MM.1S (cell line): ENCODE data around the gene E2F2.

ENCODE experiments used
- DNase-seq: peaks from one replicate; pipeline ENCODE4 v3.0.0-alpha.2; 2015
- H2AFZ ChIP-seq: fragments of 300-600 bp; sonication (generic); 2 replicates; pipeline ENCODE4 v1.6.0; 2016; ENCODE audit warnings: antibody characterized with exemption, low read length
- H3F3A ChIP-seq: fragments of 300-600 bp; sonication (generic); 2 replicates; pipeline ENCODE4 v1.6.1; 2016; ENCODE audit warnings: mild to moderate bottlenecking, antibody characterized with exemption, low read length, moderate library complexity, mixed read lengths; ENCODE audit not compliant: insufficient read depth
- H3K27ac ChIP-seq: fragments of 300-600 bp; sonication (generic); 2 replicates; pipeline ENCODE4 v1.5.1; 2016; ENCODE audit warnings: mild to moderate bottlenecking, low read length
- H3K27me3 ChIP-seq: fragments of 300-600 bp; sonication (generic); replicated peaks from 2 replicates; pipeline ENCODE4 v1.6.0; 2016; ENCODE audit warnings: low read length; ENCODE audit not compliant: insufficient read depth
- H3K36me3 ChIP-seq: fragments of 300-600 bp; sonication (generic); replicated peaks from 2 replicates; pipeline ENCODE4 v1.6.1; 2016; ENCODE audit warnings: mild to moderate bottlenecking, low read length, mixed read lengths; ENCODE audit not compliant: insufficient read depth
- H3K4me1 ChIP-seq: fragments of 300-600 bp; sonication (generic); 2 replicates; pipeline ENCODE4 v1.6.1; 2016; ENCODE audit warnings: low read length, mixed read lengths
- H3K4me2 ChIP-seq: fragments of 300-600 bp; sonication (generic); 2 replicates; pipeline ENCODE4 v1.6.0; 2016; ENCODE audit warnings: low read depth, low read length
- H3K4me3 ChIP-seq: fragments of 300-600 bp; sonication (generic); 2 replicates; pipeline ENCODE4 v1.5.1; 2016; ENCODE audit warnings: low read length, mixed read lengths
- H3K79me2 ChIP-seq: fragments of 300-600 bp; sonication (generic); 2 replicates; pipeline ENCODE4 v1.6.1; 2016; ENCODE audit warnings: mixed run types, low read length, mixed read lengths
- H3K9ac ChIP-seq: fragments of 300-600 bp; sonication (generic); 2 replicates; pipeline ENCODE4 v1.6.1; 2016; ENCODE audit warnings: low read length, mixed read lengths
- H3K9me2 ChIP-seq: fragments of 300-600 bp; sonication (generic); replicated peaks from 2 replicates; pipeline ENCODE4 v1.6.1; 2016; ENCODE audit warnings: mild to moderate bottlenecking, low read length, mixed read lengths; ENCODE audit not compliant: insufficient read depth
- H3K9me3 ChIP-seq: fragments of 300-600 bp; sonication (generic); replicated peaks from 2 replicates; pipeline ENCODE4 v1.6.1; 2016; ENCODE audit warnings: mild to moderate bottlenecking, low read length, mixed read lengths; ENCODE audit not compliant: insufficient read depth
- H4K20me1 ChIP-seq: fragments of 300-600 bp; sonication (generic); 2 replicates; pipeline ENCODE4 v1.6.1; 2016; ENCODE audit warnings: mild to moderate bottlenecking, low read length, moderate library complexity, mixed read lengths; ENCODE audit not compliant: insufficient read depth
- CTCF ChIP-seq: fragments of 300-600 bp; sonication (generic); IDR thresholded peaks from 2 replicates; pipeline ENCODE4 v1.5.1; 2016; ENCODE audit warnings: antibody characterized with exemption, low read length, mixed read lengths
- EZH2 ChIP-seq: fragments of 300-600 bp; sonication (generic); optimal IDR thresholded peaks from 2 replicates; pipeline ENCODE3; 2017; ENCODE audit warnings: low read depth, mild to moderate bottlenecking, antibody characterized with exemption, low read length, mixed read lengths
- EZH2phosphoT487 ChIP-seq: fragments of 300-600 bp; sonication (generic); IDR thresholded peaks from 2 replicates; pipeline ENCODE4 v1.6.1; 2018; ENCODE audit warnings: antibody characterized with exemption, low read length

E2F2 gene

DNA sequence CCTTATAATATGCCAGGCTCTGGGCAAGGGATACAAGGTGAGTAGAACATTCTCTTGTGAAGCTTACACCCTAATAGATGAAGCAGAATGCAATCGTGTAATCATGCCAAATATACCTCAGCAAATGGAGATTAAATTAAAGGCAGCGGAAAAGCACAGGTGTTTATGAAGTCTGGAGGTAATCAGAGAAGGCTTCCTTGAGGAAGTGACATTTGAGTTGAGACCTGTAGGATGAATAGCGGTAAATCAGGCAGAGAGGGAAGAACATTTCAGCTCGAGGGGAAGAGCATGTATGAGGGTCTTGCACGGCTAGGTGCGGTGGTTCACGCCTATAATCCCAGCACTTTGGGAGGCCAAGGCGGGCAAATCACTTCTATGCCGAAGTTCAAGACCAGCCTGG lies 13.5 kb downstream of the E2F2 start:
- H2AFZ ChIP-seq, result no peak overlapping the region
- H3K79me2 ChIP-seq, result peaks cover 83% of the 10 kb centered on the region
- H3K4me3 ChIP-seq, result no peak overlapping the region
- peaks cover 48% of the 10 kb centered on the region for H3K36me3 ChIP-seq
- 0 out of 2 replicates have a peak, but pooled peaks cover 6% of the 10 kb centered on the region for H3F3A ChIP-seq
- no peak for DNase-seq
- no peaks in the 10 kb centered on the region for H3K4me1 ChIP-seq
- no peaks in the 10 kb centered on the region for H3K9me2 ChIP-seq
- peaks cover 2% of the 10 kb centered on the region; the same call in 1 of the 2 replicates for H4K20me1 ChIP-seq
- TF ChIP-seq CTCF, result no peak
- no peak for TF ChIP-seq EZH2
- no peak for TF ChIP-seq EZH2phosphoT487
- no peak overlapping the region for H3K27ac ChIP-seq
- H3K9me3 ChIP-seq, result no peaks in the 10 kb centered on the region
- no peaks in the 10 kb centered on the region for H3K27me3 ChIP-seq
- no peak overlapping the region for H3K4me2 ChIP-seq
- H3K9ac ChIP-seq, result no peak overlapping the region

DNA sequence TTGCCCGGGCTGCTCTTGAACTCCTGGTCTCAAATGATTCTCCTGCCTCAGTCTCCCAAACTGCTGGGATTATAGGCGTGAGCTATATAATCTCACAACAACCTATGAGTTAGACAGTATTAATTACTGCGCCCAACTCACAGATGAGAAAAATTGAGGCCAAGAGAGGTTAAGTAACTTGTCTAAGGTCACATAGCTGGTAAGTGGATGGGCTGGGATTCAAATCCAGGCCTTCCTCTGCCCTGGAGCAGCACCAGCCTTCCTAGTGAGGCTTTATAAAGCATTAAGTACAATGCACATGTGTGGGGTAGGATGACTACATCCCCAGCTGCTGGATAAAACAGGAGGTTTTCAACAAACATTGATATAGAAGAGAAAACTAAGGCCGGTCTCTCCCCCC lies 15.1 kb downstream of the E2F2 start:
- TF ChIP-seq EZH2 (no peak), EZH2phosphoT487 (no peak), CTCF (no peak)
- Histone ChIP-seq H3F3A (0 out of 2 replicates have a peak, but pooled peaks cover 10% of the 10 kb centered on the region), H3K27me3 (no peaks in the 10 kb centered on the region), H3K9ac (no peak overlapping the region), H3K79me2 (peaks cover 83% of the 10 kb centered on the region), H3K27ac (no peak overlapping the region), H3K4me3 (no peak overlapping the region), H4K20me1 (peaks cover 2% of the 10 kb centered on the region; the same call in 1 of the 2 replicates), H3K9me2 (no peaks in the 10 kb centered on the region), H2AFZ (no peak overlapping the region), H3K9me3 (no peaks in the 10 kb centered on the region), H3K4me2 (no peak overlapping the region), H3K36me3 (peaks cover 49% of the 10 kb centered on the region), H3K4me1 (no peaks in the 10 kb centered on the region)
- no peak for DNase-seq

DNA sequence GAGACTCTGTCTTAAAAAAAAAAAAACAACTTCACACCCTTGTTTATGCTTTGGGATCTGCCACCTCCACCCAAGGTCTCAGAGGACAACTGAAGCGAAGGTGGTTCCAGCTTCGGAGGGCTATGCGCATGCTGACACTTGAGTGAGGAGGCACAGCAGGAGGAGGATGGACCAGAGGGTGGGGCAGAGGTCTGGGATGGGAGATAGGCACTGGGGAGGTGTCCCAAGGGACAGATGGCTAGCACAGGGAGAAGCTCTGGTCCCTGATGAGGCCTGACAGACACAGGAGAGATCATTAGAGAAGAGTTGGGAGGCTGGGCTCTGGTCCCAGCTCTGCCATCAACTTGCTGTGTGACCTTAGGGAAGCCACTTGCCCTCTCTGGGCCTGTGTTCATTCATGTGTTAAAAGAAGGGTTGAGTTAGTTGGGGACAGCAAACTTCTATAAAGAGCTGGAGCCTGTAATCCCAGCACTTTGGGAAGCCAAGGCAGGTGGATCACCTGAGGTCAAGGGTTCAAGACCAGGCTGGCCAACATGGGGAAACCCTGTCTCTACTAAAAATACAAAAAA lies 16.8 kb downstream of the E2F2 start:
- Histone ChIP-seq H3K9me3 (no peaks in the 10 kb centered on the region), H3K27ac (no peak overlapping the region), H3K79me2 (peaks cover 86% of the 10 kb centered on the region), H3K9me2 (no peaks in the 10 kb centered on the region), H4K20me1 (peaks cover 2% of the 10 kb centered on the region; the same call in 1 of the 2 replicates), H3F3A (0 out of 2 replicates have a peak, but pooled peaks cover 10% of the 10 kb centered on the region), H3K9ac (no peak overlapping the region), H3K27me3 (no peaks in the 10 kb centered on the region), H3K4me3 (no peak overlapping the region), H3K4me1 (no peaks in the 10 kb centered on the region), H3K4me2 (no peak overlapping the region), H3K36me3 (peaks cover 63% of the 10 kb centered on the region), H2AFZ (no peak overlapping the region)
- no peak for TF ChIP-seq EZH2phosphoT487
- TF ChIP-seq CTCF, result no peak
- TF ChIP-seq EZH2, result no peak
- no peak for DNase-seq
